OCI-LY3 (cell line): Measurements from ENCODE around the gene TNFRSF14.

ENCODE experiments used
- H2AFZ ChIP-seq: fragments of 200-600, 300-600 bp; shearing (Covaris generic); 2 replicates; pipeline ENCODE4 v1.6.0; 2014; ENCODE audit warnings: antibody characterized with exemption, low read depth, low read length
- H3K27ac ChIP-seq: fragments of 200-600, 300-600 bp; sonication (generic); 2 replicates; pipeline ENCODE4 v1.5.1; 2014; ENCODE audit warnings: mild to moderate bottlenecking, low read length, moderate library complexity, mixed read lengths
- H3K27me3 ChIP-seq: fragments of 200-600, 300-600 bp; sonication (generic); 2 replicates; pipeline ENCODE4 v1.6.1; 2014; ENCODE audit warnings: low read depth, low read length, mixed read lengths
- H3K36me3 ChIP-seq: fragments of 200-600, 300-600 bp; sonication (generic); replicated peaks from 2 replicates; pipeline ENCODE3; 2014; ENCODE audit warnings: low read depth, low read length, mixed read lengths
- H3K4me1 ChIP-seq: fragments of 300-600, 200-600 bp; sonication (generic); 2 replicates; pipeline ENCODE4 v1.6.1; 2014; ENCODE audit warnings: low read length, mixed read lengths
- H3K4me2 ChIP-seq: fragments of 200-600, 300-600 bp; sonication (generic); 2 replicates; pipeline ENCODE4 v1.6.1; 2014; ENCODE audit warnings: low read length, mixed read lengths
- H3K4me3 ChIP-seq: fragments of 300-600, 200-600 bp; sonication (generic); 2 replicates; pipeline ENCODE4 v1.5.1; 2014; ENCODE audit warnings: antibody characterized with exemption, mild to moderate bottlenecking, low read length, moderate library complexity
- H3K79me2 ChIP-seq: fragments of 300-600, 200-600 bp; shearing (Covaris generic); 2 replicates; pipeline ENCODE4 v1.6.1; 2014; ENCODE audit warnings: mild to moderate bottlenecking, low read length, mixed read lengths
- H3K9ac ChIP-seq: fragments of 300-600, 200-600 bp; shearing (Covaris generic); 2 replicates; pipeline ENCODE4 v1.6.0; 2014; ENCODE audit warnings: mild to moderate bottlenecking, low read length, moderate library complexity
- H3K9me3 ChIP-seq: fragments of 200-600, 300-600 bp; shearing (Covaris generic); 2 replicates; pipeline ENCODE4 v1.6.1; 2014; ENCODE audit warnings: low read length, mixed read lengths; ENCODE audit not compliant: insufficient read depth
- H4K20me1 ChIP-seq: fragments of 200-600, 300-600 bp; sonication (generic); 2 replicates; pipeline ENCODE4 v1.6.1; 2016; ENCODE audit warnings: low read length, mixed read lengths; ENCODE audit not compliant: insufficient read depth
- EZH2phosphoT487 ChIP-seq: fragments of 200-600 bp; shearing (Covaris generic); IDR thresholded peaks from 2 replicates; pipeline ENCODE4 v1.6.1; 2018; ENCODE audit warnings: antibody characterized with exemption, mixed run types, low read depth
- TF ChIP-seq, protein P1 (sequence below): fragments of 200-600, 300-600 bp; sonication (generic); IDR thresholded peaks from 2 replicates; pipeline ENCODE4 v1.5.1; 2014; ENCODE audit warnings: antibody characterized with exemption, low read length, low read depth

TNFRSF14 gene

DNA sequence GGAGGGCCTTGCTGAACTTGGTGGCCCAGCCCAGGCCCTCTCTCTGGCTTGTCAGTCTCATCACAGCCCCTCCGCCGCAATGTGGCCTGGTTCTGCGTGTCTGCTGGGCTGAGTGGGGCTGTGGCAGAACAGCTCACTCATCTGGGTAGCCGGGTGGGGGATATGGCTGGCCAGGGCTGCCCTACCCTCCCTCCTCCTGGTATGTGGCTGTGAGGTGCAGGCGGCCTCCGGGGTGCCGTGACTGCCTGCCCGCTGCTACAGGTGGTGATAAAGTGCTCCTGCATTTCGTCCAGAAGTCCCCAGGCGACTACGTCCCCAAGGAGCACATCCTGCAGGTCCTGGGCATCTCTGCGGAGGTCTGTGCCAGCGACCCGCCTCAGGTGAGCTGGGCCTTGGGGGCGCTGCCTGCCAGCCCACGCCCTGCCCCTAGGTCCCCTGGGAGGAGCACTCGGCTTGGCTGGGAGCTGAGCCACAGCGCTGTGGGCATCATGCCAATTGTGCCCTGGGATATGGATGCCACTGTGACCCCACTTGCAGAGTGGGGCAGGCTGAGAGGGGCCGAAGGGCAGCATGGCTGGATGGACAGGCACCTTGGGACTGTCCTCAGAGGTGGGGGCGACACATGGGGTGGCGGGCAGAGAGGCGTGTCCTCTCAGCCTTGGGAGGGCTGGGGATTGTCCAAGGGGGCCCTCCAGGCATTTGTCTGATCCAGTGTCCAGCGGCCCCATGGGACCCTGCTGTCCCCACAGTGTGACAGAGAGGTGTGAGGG, 32.7 kb downstream of the TNFRSF14 start:
- TF ChIP-seq, protein P1, sequence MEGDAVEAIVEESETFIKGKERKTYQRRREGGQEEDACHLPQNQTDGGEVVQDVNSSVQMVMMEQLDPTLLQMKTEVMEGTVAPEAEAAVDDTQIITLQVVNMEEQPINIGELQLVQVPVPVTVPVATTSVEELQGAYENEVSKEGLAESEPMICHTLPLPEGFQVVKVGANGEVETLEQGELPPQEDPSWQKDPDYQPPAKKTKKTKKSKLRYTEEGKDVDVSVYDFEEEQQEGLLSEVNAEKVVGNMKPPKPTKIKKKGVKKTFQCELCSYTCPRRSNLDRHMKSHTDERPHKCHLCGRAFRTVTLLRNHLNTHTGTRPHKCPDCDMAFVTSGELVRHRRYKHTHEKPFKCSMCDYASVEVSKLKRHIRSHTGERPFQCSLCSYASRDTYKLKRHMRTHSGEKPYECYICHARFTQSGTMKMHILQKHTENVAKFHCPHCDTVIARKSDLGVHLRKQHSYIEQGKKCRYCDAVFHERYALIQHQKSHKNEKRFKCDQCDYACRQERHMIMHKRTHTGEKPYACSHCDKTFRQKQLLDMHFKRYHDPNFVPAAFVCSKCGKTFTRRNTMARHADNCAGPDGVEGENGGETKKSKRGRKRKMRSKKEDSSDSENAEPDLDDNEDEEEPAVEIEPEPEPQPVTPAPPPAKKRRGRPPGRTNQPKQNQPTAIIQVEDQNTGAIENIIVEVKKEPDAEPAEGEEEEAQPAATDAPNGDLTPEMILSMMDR = no peak
- no peak for TF ChIP-seq EZH2phosphoT487

DNA sequence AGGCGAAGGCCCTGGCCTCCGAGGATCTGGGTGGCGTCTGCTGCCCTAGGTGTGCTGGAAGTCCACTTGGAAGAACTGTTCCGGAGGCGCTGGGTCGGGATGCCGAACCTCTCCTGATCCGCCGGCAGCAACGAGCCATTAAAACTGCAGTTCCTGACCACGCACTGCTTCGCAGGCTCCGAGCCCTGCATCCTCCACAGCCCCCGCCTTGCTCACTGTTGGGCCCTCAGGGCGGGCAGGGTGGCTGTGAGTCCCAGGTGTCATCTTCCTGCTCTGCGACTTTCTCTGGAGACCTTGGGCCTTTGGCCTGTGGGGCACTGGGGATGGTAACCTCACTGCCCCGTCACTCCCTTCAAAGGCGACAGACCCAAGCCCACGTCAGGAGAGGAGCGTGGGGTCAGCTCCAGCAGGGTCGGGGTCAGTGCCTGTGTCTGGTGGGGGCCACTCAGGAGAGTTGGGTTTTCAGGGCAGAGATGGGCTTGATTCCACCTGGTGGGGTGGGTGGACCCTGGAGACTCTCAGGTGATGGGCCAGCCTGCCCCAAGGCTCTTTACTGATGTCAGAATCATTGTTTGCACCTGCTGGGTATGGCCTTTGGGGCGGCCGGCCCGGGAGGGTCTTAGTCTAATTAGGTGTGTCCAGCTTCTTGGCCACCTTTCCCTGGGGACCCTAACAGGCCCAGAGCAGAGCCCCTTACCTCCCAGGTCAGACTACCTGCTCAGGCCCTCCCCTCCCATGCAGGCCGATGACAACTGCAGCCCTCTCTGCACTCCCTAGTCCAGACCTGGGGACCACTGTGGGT, 33.5 kb downstream of the TNFRSF14 start:
- Histone ChIP-seq H2AFZ (no peak overlapping the region), H4K20me1 (no peaks in the 10 kb centered on the region), H3K27me3 (no peaks in the 10 kb centered on the region), H3K36me3 (no peaks in the 10 kb centered on the region), H3K9ac (no peak overlapping the region), H3K27ac (no peak overlapping the region), H3K4me1 (peaks cover 10% of the 10 kb centered on the region), H3K4me3 (no peak overlapping the region), H3K9me3 (no peaks in the 10 kb centered on the region), H3K4me2 (no peak overlapping the region), H3K79me2 (peaks cover 10% of the 10 kb centered on the region; the same call in 1 of the 2 replicates)
- TF ChIP-seq, protein P1 = no peak
- TF ChIP-seq EZH2phosphoT487 = no peak

More for the DNA sequence above, 32.7 kb downstream of the TNFRSF14 start:
- Histone ChIP-seq H3K27ac (no peak overlapping the region), H3K4me3 (no peak overlapping the region), H2AFZ (no peak overlapping the region), H3K9ac (no peak overlapping the region), H3K36me3 (peaks cover 3% of the 10 kb centered on the region), H3K4me2 (no peak overlapping the region), H3K27me3 (no peaks in the 10 kb centered on the region), H3K4me1 (peaks cover 17% of the 10 kb centered on the region), H3K9me3 (no peaks in the 10 kb centered on the region), H4K20me1 (no peaks in the 10 kb centered on the region), H3K79me2 (peaks cover 10% of the 10 kb centered on the region; the same call in 1 of the 2 replicates)

DNA sequence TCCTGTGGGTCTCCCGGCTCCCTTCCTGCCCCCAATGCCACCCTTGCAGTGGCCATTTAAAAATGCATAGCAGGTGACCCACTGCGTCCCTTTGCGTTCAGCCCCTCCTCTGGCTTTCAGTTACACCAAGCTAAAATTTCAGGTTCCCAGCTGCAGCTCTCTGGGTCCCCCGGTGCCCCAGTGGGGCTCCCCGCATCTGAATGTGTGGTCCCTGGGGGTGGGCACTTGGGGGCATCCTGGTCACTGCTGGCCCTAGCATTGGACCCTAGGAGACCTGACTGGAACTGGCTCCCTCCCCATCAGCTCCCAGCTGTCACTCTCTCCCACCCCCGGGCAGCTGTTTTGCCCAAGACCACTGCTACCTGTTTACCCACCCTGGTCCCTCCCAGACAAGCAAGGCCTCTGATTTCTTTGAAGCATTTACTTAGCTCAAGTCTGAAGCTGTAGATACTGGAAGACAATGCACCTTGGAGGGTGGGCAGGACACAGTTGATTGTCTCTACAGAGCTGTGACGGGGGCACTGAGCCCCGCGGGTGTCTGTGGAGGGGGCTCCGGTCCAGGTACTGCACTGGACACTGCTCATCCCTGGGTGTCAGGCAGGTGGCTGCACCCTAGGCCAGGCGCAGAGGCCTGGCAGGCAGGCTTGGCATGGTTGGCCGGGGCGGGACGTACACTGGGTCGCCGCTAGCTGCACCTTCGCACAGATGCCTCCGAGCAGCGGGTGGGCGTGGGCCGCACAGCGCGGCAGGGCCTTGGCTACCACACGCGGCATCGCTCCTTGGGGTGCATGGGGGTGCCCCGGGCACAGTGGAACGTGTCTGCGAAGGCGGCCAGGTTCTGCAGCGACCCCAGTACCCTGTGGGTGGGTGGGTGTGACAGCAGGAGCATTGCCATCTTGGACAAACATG, 34.3 kb downstream of the TNFRSF14 start:
- H3K27me3 ChIP-seq = no peaks in the 10 kb centered on the region
- H3K79me2 ChIP-seq = peaks cover 3% of the 10 kb centered on the region; the same call in 1 of the 2 replicates
- no peak overlapping the region for H3K4me2 ChIP-seq

More for the DNA sequence above, 34.3 kb downstream of the TNFRSF14 start:
- TF ChIP-seq EZH2phosphoT487 = no peak
- TF ChIP-seq, protein P1 = no peak
- no peak overlapping the region for H3K9ac ChIP-seq
- H3K27ac ChIP-seq = no peak overlapping the region
- 0 out of 2 replicates have a peak, but pooled peaks cover 3% of the 10 kb centered on the region for H3K4me1 ChIP-seq
- no peak overlapping the region for H3K4me3 ChIP-seq
- H2AFZ ChIP-seq = no peak overlapping the region
- no peaks in the 10 kb centered on the region for H3K9me3 ChIP-seq
- H3K36me3 ChIP-seq = no peaks in the 10 kb centered on the region
- no peaks in the 10 kb centered on the region for H4K20me1 ChIP-seq
